Heart right ventricle (tissue), 16 donors: ENCODE results near the gene RPL32. TPM values are rescaled to one million over a fixed set of nuclear protein-coding genes. Genes with fewer than 3 reads are reported as not detected.
A peak's percentile ranks its signal among the peaks of the same experiment; 100 is the strongest.

ENCODE experiments used
- ATAC-seq, 8 donors: fragments of 200-7000 bp; cut with Tn5 transposase; one replicate each; pipeline ENCODE4 v1.9.1; 2020; ENCODE audit warnings: mild to moderate bottlenecking in 8 of 8, moderate library complexity in 8 of 8, moderate number of reproducible peaks in 1 of 8
- DNase-seq, 2 donors: peaks; one replicate each; pipeline ENCODE4 v3.0.0-alpha.2; 2020
- H3K27ac ChIP-seq, 10 donors: fragments of 200-600 bp; sonication (generic) in 2 of 10; one replicate each; pipeline versions ENCODE4 v1.5.0 to v1.8.0; 2020 to 2022; ENCODE audit warnings: mild to moderate bottlenecking in 3 of 10
- H3K27me3 ChIP-seq, 7 donors: fragments of 200-600 bp; one replicate each; pipeline ENCODE4 v1.8.0; 2021 to 2022; ENCODE audit warnings: mild to moderate bottlenecking in 2 of 7
- H3K36me3 ChIP-seq, 9 donors: fragments of 200-600 bp; sonication (generic) in 1 of 9; one replicate each; pipeline versions ENCODE4 v1.5.0 to v1.8.0; 2020 to 2022; ENCODE audit warnings: mild to moderate bottlenecking in 2 of 9
- H3K4me1 ChIP-seq, 9 donors: fragments of 200-600 bp; sonication (generic) in 1 of 9; one replicate each; pipeline versions ENCODE4 v1.5.0 to v1.8.0; 2020 to 2022; ENCODE audit warnings: mild to moderate bottlenecking in 4 of 9
- H3K4me3 ChIP-seq, 10 donors: fragments of 200-600 bp; sonication (generic) in 2 of 10; one replicate each; pipeline versions ENCODE4 v1.5.0 to v1.8.0; 2020 to 2022; ENCODE audit warnings: mild to moderate bottlenecking in 7 of 10, moderate library complexity in 2 of 10
- H3K9me3 ChIP-seq, 11 donors: fragments of 200-600 bp in 10 of 11; sonication (generic) in 2 of 11; one replicate each; pipeline versions ENCODE4 v1.5.0 to v1.8.0; 2013 to 2022; ENCODE audit warnings: mild to moderate bottlenecking in 2 of 11, control low read depth in 1 of 11, moderate library complexity in 1 of 11
- CTCF ChIP-seq, 9 donors: fragments of 200-600 bp; sonication (generic) in 2 of 9; IDR thresholded peaks; one replicate each; pipeline versions ENCODE4 v1.5.0 to v1.8.0; 2021 to 2022; ENCODE audit warnings: antibody characterized with exemption in 9 of 9, mild to moderate bottlenecking in 5 of 9, moderate library complexity in 1 of 9
- WGBS, 2 donors: extraction: QIAGEN DNeasy Blood & Tissue Kit; methylation state at CpG; one replicate each; pipeline ENCODE4 v1.1.7; 2013; ENCODE audit warnings: inconsistent platforms in 1 of 2; 5-methylcytosine and 5-hydroxymethylcytosine counted together
- intact Hi-C, 10 donors: fragments of 100-400 bp; cut with DNase I; formaldehyde crosslinking; loops; one replicate each; pipeline versions ENCODE4 v1.11.1 to v1.14.2; 2022
- polyA plus RNA-seq, 2 donors: library from polyadenylated mRNA; stranded (reverse); fragments of 200-250 nt; gene quantifications; one replicate each; pipeline ENCODE4 v1.2.3, GENCODE V29; 2013
- total RNA-seq, 10 donors: library from RNA; stranded (reverse); fragmentation: NEBNext Ultra II Directional in 3 of 10; extraction: Animal tissue kit (Norgen Biotek cat#: 25700) in 3 of 10; gene quantifications; one replicate each; pipeline versions ENCODE4 v1.2.1 to v1.2.4, GENCODE V29; 2021 to 2023
- donor health status: Arrhythmogenic right ventricular cardiomyopathy.
- donor health status: ischemic (EF 13 %, LVEDD 7.1; RV severe dilation, severe dysfunction).
- donor health status: healthy with polysubstance abuse.
- donor health status: DM: no; HTN: yes; CAD: no.
- donor health status: DM: no; HTN: no; CAD: no.
- donor health status: ischemic (EF 25% LVEDD 6.9; RV normal size, moderate dysfunction).
- donor health status: ischemic (EF 25% LVEDD 5.7; RV mildly dilated, moderate dysfunction).
- donor health status: healthy.
- donor health status: DM: yes; HTN: yes; CAD: no.
- donor health status: Ischemic cardiomyopathy.
- donor health status: ischemic (EF 35%, LVEDD 5.7; RV mildly dilated, moderate dysfunction).
- donor health status: nonischemic (EF 11% LVEDD 7.7; RV severe dilation, severe dysfunction).
- donor health status: DM: yes; HTN: yes; CAD: no.
- donor health status: PGD.
- donor health status: ischemic (EF 29% LVEDD 5.4; RV normal size, mild dysfunction).
- donor health status: nonischemic (EF 23%, LVEDD 6.1; RV moderate dilation, normal function).

RPL32 gene
- total and polyA plus RNA-seq, 12 donors = 827 to 2,488 (median 909) TPM

GRCh38 chr3:12809435-12809834 is 31.9 kb downstream of the RPL32 start:
- DNase-seq (no peak), ATAC-seq (no peak)
- no peaks in the 10 kb centered on the region for H3K9me3 ChIP-seq
- no peak for TF ChIP-seq CTCF (IDR thresholded peaks at IDR 0.05)
- peaks cover 0 to 73% (median 6%) of the 10 kb centered on the region in 9 donors for H3K36me3 ChIP-seq
- intact Hi-C loops = no loop called here
- peak overlapping the region in 8 of 10 donors; percentile 39 to 79 (median 62) for H3K27ac ChIP-seq
- H3K4me3 ChIP-seq = peak overlapping the region in 7 of 10 donors; percentile 50 to 73 (median 65)
- WGBS, 2 donors = 90 to 91% methylated on average over 5 of the region's 5 CpGs
- no peaks in the 10 kb centered on the region for H3K27me3 ChIP-seq
- H3K4me1 ChIP-seq = peaks cover 7 to 46% (median 18%) of the 10 kb centered on the region in 9 donors

DNA sequence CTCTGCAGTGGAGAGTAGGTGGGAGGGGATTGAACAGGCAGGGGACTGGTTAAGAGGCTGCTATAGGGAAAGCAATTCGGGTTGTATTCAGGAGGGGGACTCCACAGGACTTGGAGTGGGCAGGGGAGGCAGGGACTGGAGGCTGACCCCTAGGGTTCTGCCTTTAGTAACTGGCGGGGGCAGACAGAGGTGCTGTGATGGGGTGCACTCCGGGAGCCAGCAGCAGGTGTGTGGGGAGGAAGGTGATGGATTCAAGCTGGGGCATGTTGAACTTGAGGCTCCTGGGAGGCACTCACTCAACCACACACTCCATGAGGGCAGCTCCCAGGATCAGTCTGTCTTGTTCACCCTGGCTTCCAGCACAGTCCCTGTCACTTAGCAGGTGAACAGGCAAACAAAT is 32.4 kb downstream of the RPL32 start:
- WGBS, 2 donors = 90 to 95% methylated on average over 3 of the region's 3 CpGs
- Histone ChIP-seq H3K4me3 (no peak overlapping the region), H3K27me3 (no peaks in the 10 kb centered on the region), H3K27ac (peak overlapping the region in 2 of 10 donors; percentile 39 to 67), H3K36me3 (peaks cover 0 to 73% (median 6%) of the 10 kb centered on the region in 9 donors), H3K4me1 (peaks cover 7 to 46% (median 18%) of the 10 kb centered on the region in 9 donors), H3K9me3 (no peaks in the 10 kb centered on the region)
- intact Hi-C loops = no loop called here
- TF ChIP-seq CTCF (IDR thresholded peaks at IDR 0.05) = no peak
- no peak for ATAC-seq
- DNase-seq = no peak

GRCh38 chr3:12808587-12808986 is 32.8 kb downstream of the RPL32 start:
- H3K36me3 ChIP-seq = peaks cover 0 to 73% (median 6%) of the 10 kb centered on the region in 9 donors
- DNase-seq = no peak
- no peak for TF ChIP-seq CTCF (IDR thresholded peaks at IDR 0.05)
- peaks cover 7 to 46% (median 18%) of the 10 kb centered on the region in 9 donors for H3K4me1 ChIP-seq
- H3K9me3 ChIP-seq = no peaks in the 10 kb centered on the region
- intact Hi-C loops = no loop called here
- WGBS, 2 donors = 90 to 92% methylated on average over 2 of the region's 2 CpGs
- peak overlapping the region in 3 of 10 donors; percentile 39 to 52 (median 44) for H3K27ac ChIP-seq
- no peak for ATAC-seq
- H3K4me3 ChIP-seq = no peak overlapping the region
- H3K27me3 ChIP-seq = no peaks in the 10 kb centered on the region

DNA sequence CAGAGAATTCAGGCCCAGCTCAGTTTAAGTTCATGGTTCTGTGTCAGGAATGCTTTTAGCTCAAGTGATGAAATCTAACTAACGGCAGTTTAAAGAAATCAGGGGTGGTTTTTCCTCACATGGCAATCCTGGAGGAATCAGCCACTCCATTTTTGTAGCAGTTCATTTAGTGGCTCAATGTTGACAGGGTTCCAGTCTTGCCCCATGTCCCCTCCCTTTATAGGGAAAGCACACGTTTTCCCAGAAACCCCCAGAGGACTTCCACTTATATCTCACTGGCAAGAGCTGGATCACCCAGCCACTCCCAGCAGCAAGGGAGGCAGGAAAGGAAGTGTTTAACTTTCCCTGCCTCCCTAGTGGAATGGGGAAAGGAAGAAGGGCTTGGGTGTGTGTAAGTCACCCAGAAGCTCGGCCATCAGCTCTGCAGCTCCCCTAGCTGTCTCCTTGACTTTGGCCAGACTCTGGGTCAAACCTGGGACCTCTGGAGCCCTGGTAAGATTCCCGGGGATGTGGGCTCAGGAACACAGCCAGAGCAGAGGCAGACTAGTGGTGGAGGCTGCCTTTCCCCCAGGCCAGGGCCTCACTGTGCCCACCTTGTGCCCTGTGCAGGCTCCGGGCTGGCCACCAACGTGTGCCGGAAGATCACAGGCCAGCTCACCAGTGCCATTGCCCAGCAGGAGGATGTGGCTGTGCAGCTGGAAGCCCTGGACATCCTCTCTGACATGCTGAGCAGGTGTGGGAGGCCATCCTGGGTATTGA is 33.6 kb downstream of the RPL32 start:
- H3K4me3 ChIP-seq = no peak overlapping the region
- ATAC-seq = no peak
- 64 to 65% methylated on average over 7 of the region's 7 CpGs for WGBS, 2 donors
- H3K36me3 ChIP-seq = peaks cover 0 to 72% (median 6%) of the 10 kb centered on the region in 9 donors
- TF ChIP-seq CTCF (IDR thresholded peaks at IDR 0.05) = no peak
- H3K27ac ChIP-seq = peak overlapping the region in 8 of 10 donors; percentile 14 to 74 (median 49)
- intact Hi-C loops = no loop called here
- peaks cover 7 to 46% (median 18%) of the 10 kb centered on the region in 9 donors for H3K4me1 ChIP-seq
- H3K9me3 ChIP-seq = no peaks in the 10 kb centered on the region
- no peak for DNase-seq
- no peaks in the 10 kb centered on the region for H3K27me3 ChIP-seq
